Urinary bladder (tissue), 4 donors: Measurements from ENCODE around the gene ATP6V1B1. TPM values are rescaled to one million over a fixed set of nuclear protein-coding genes. Genes with fewer than 3 reads are reported as not detected.

Source experiments
- DNase-seq: peaks from one replicate; pipeline ENCODE4 v3.0.0-alpha.2; 2015; ENCODE audit errors: extremely low spot score
- H3K27ac ChIP-seq: one replicate; pipeline ENCODE4 v1.5.1; 2013; ENCODE audit warnings: low read depth, mild to moderate bottlenecking, moderate library complexity
- H3K36me3 ChIP-seq: one replicate; pipeline ENCODE4 v1.6.1; 2013; ENCODE audit warnings: mild to moderate bottlenecking, moderate library complexity; ENCODE audit not compliant: insufficient read depth
- H3K4me1 ChIP-seq: one replicate; pipeline ENCODE4 v1.6.1; 2013; ENCODE audit warnings: mild to moderate bottlenecking, moderate library complexity; ENCODE audit not compliant: insufficient read depth
- H3K4me3 ChIP-seq: one replicate; pipeline ENCODE4 v1.5.1; 2013; ENCODE audit warnings: low read depth, low read length
- WGBS: extraction: QIAGEN DNeasy Blood & Tissue Kit; methylation state at CpG from one replicate; pipeline ENCODE4 v1.1.7; 2013; 5-methylcytosine and 5-hydroxymethylcytosine counted together
- polyA plus RNA-seq: library from polyadenylated mRNA; stranded (reverse); fragments of 200-250 nt; gene quantifications from one replicate; pipeline ENCODE4 v1.2.3, GENCODE V29; 2013
- total RNA-seq: library from RNA; depleted of rRNA; stranded (reverse); fragments of >200 nt; gene quantifications from one replicate; pipeline ENCODE4 v1.2.3, GENCODE V29; 2014
- donor health status: healthy with polysubstance abuse.
- donor health status: healthy.

ATP6V1B1 gene
- total and polyA plus RNA-seq, 2 donors: 0.27 to 0.63 TPM

GRCh38 chr2:70905443-70906421, 30.0 kb upstream of the ATP6V1B1 start:
- DNase-seq: no peak
- peaks cover 1% of the 10 kb centered on the region for H3K4me1 ChIP-seq
- H3K4me3 ChIP-seq: no peak overlapping the region
- no peak overlapping the region for H3K27ac ChIP-seq
- 51% methylated on average over 18 of the region's 18 CpGs for WGBS
- H3K36me3 ChIP-seq: no peaks in the 10 kb centered on the region

DNA sequence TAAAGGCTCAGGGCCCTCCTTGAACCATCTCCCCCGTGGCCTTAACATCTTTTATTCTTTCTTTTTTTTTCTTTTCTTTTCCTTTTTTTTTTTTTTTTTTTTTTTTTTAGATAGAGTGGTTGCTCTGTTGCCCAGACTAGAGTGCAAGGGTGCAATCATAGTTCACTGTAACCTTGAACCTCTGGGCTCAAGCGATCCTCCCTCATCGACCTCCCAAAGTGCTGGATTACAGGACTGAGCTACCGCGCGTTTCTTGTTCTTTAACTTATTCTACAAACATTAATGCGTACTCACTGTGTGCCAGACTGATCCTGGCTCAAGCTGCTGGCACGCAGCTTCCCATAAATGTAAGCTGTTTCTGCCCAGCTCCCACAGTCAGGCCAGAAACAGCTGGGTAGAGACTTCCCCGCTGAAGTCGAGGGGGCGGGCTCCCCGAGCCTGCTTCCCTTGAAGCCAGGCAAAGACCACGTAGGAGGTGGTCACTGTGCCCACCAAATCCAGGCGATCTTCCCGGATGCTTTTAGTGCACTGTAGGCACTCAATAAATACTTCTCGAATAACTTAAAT, 29.2 kb upstream of the ATP6V1B1 start:
- WGBS: 34% methylated on average over 16 of the region's 16 CpGs
- Histone ChIP-seq H3K27ac (no peak overlapping the region), H3K4me3 (no peak overlapping the region), H3K4me1 (peaks cover 1% of the 10 kb centered on the region), H3K36me3 (no peaks in the 10 kb centered on the region)
- no peak for DNase-seq

- no peaks in the 10 kb centered on the region for H3K36me3 ChIP-seq
- DNase-seq: no peak
- no peak overlapping the region for H3K27ac ChIP-seq
- H3K4me3 ChIP-seq: no peak overlapping the region
- 14% methylated on average over 40 of the region's 40 CpGs for WGBS
- H3K4me1 ChIP-seq: peaks cover 1% of the 10 kb centered on the region
These were observed 28.3 kb upstream of the ATP6V1B1 start for GRCh38 chr2:70907130-70908057.

- no peak for DNase-seq
- no peaks in the 10 kb centered on the region for H3K4me1 ChIP-seq
- no peaks in the 10 kb centered on the region for H3K36me3 ChIP-seq
- no peak overlapping the region for H3K4me3 ChIP-seq
- H3K27ac ChIP-seq: no peak overlapping the region
These were observed 19.4 kb upstream of the ATP6V1B1 start for GRCh38 chr2:70916291-70916690.

GRCh38 chr2:70918016-70918415, 17.7 kb upstream of the ATP6V1B1 start:
- WGBS: 76% methylated on average over 2 of the region's 2 CpGs
- no peaks in the 10 kb centered on the region for H3K36me3 ChIP-seq
- no peak overlapping the region for H3K4me3 ChIP-seq
- H3K27ac ChIP-seq: no peak overlapping the region
- no peaks in the 10 kb centered on the region for H3K4me1 ChIP-seq
- DNase-seq: no peak

- no peaks in the 10 kb centered on the region for H3K36me3 ChIP-seq
- no peak for DNase-seq
- 31% methylated on average over 16 of the region's 16 CpGs for WGBS
- no peak overlapping the region for H3K27ac ChIP-seq
- H3K4me3 ChIP-seq: no peak overlapping the region
- H3K4me1 ChIP-seq: no peaks in the 10 kb centered on the region
These were observed 15.9 kb upstream of the ATP6V1B1 start for GRCh38 chr2:70919672-70920366.

DNA sequence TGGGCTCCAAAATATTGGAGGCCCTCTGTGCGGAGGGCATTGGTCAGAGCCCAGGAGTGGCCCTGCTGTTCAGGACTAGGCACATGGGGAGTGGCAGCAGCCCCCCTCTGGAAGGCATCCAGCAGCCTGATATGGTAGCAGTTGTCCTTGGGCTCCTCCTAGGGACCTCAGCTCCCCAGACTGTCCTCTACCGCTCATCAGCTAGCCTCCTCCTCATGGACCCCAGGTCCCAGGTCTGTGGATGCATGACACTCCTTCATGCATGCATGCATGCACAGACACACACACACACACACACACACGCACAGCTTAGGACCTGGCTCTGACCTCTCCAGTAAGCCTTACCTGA, 15.4 kb upstream of the ATP6V1B1 start:
- no peaks in the 10 kb centered on the region for H3K36me3 ChIP-seq
- 97% methylated on average over 3 of the region's 3 CpGs for WGBS
- H3K4me1 ChIP-seq: no peaks in the 10 kb centered on the region
- DNase-seq: no peak
- H3K4me3 ChIP-seq: no peak overlapping the region
- no peak overlapping the region for H3K27ac ChIP-seq

GRCh38 chr2:70921031-70921430, 14.7 kb upstream of the ATP6V1B1 start:
- no peak overlapping the region for H3K4me3 ChIP-seq
- no peak for DNase-seq
- WGBS: 97% methylated on average over 12 of the region's 12 CpGs

GRCh38 chr2:70921839-70922234, 13.9 kb upstream of the ATP6V1B1 start:
- no peaks in the 10 kb centered on the region for H3K36me3 ChIP-seq
- H3K4me1 ChIP-seq: no peaks in the 10 kb centered on the region
- WGBS: 40% methylated on average over 2 of the region's 2 CpGs
- H3K4me3 ChIP-seq: no peak overlapping the region
- no peak for DNase-seq
- no peak overlapping the region for H3K27ac ChIP-seq

More at GRCh38 chr2:70921031-70921430, 14.7 kb upstream of the ATP6V1B1 start:
- H3K4me1 ChIP-seq: no peaks in the 10 kb centered on the region
- no peak overlapping the region for H3K27ac ChIP-seq
- no peaks in the 10 kb centered on the region for H3K36me3 ChIP-seq

GRCh38 chr2:70922235-70923234, 13.2 kb upstream of the ATP6V1B1 start:
- 56% methylated on average over 18 of the region's 18 CpGs for WGBS

GRCh38 chr2:70923378-70924015, 12.2 kb upstream of the ATP6V1B1 start:
- 61% methylated on average over 10 of the region's 10 CpGs for WGBS
- H3K4me1 ChIP-seq: no peaks in the 10 kb centered on the region
- no peak for DNase-seq
- H3K36me3 ChIP-seq: no peaks in the 10 kb centered on the region
- no peak overlapping the region for H3K4me3 ChIP-seq
- no peak overlapping the region for H3K27ac ChIP-seq

More at GRCh38 chr2:70922235-70923234, 13.2 kb upstream of the ATP6V1B1 start:
- Histone ChIP-seq H3K36me3 (no peaks in the 10 kb centered on the region), H3K4me1 (no peaks in the 10 kb centered on the region), H3K4me3 (no peak overlapping the region), H3K27ac (no peak overlapping the region)
- no peak for DNase-seq

- Histone ChIP-seq H3K4me1 (no peaks in the 10 kb centered on the region), H3K36me3 (no peaks in the 10 kb centered on the region), H3K4me3 (no peak overlapping the region), H3K27ac (no peak overlapping the region)
- 82% methylated on average over 2 of the region's 2 CpGs for WGBS
- no peak for DNase-seq
These were observed 9.7 kb upstream of the ATP6V1B1 start for GRCh38 chr2:70926042-70926441.
